HG03521 (cell line): ENCODE measurements around the gene CENPB.
A peak's percentile ranks its signal among the peaks of the same experiment; 100 is the strongest.

Experiments
- ATAC-seq: cut with Tn5 transposase; IDR thresholded peaks from one replicate; pipeline ENCODE4 v1.9.1; 2021; ENCODE audit warnings: mild to moderate bottlenecking, moderate library complexity; ENCODE audit not compliant: unreplicated experiment

The CENPB gene

GRCh38 chr20:3812259-3812681 lies 25.7 kb upstream of the CENPB start:
- no peak for ATAC-seq

GRCh38 chr20:3811467-3812258 lies 25.1 kb upstream of the CENPB start:
- ATAC-seq: no peak

GRCh38 chr20:3808544-3808943 lies 22.0 kb upstream of the CENPB start:
- no peak for ATAC-seq

- no peak for ATAC-seq
Observed at GRCh38 chr20:3804781-3805180, 18.2 kb upstream of the CENPB start.

GRCh38 chr20:3804254-3804751 lies 17.8 kb upstream of the CENPB start:
- ATAC-seq: no peak

GRCh38 chr20:3803854-3804253 lies 17.3 kb upstream of the CENPB start:
- no peak for ATAC-seq

- ATAC-seq: no peak
Observed at GRCh38 chr20:3803289-3803688, 16.7 kb upstream of the CENPB start.

GRCh38 chr20:3802524-3803239 lies 16.1 kb upstream of the CENPB start:
- ATAC-seq: no peak

GRCh38 chr20:3801846-3802245 lies 15.3 kb upstream of the CENPB start:
- no peak for ATAC-seq

- ATAC-seq: no peak
Observed at GRCh38 chr20:3801299-3801698, 14.8 kb upstream of the CENPB start.

GRCh38 chr20:3800878-3801260 lies 14.3 kb upstream of the CENPB start:
- no peak for ATAC-seq

GRCh38 chr20:3800256-3800877 lies 13.8 kb upstream of the CENPB start:
- no peak for ATAC-seq

GRCh38 chr20:3798908-3799248 lies 12.3 kb upstream of the CENPB start:
- no peak for ATAC-seq

GRCh38 chr20:3798373-3798768 lies 11.8 kb upstream of the CENPB start:
- no peak for ATAC-seq

- ATAC-seq: no peak
Observed at GRCh38 chr20:3797592-3798372, 11.2 kb upstream of the CENPB start.

- ATAC-seq: no peak
Observed at GRCh38 chr20:3797226-3797545, 10.6 kb upstream of the CENPB start.

- no peak for ATAC-seq
Observed at GRCh38 chr20:3796477-3797225, 10.1 kb upstream of the CENPB start.

- ATAC-seq: peak; percentile 59
Observed at GRCh38 chr20:3795511-3796468, 9.2 kb upstream of the CENPB start, which contains the start of gene CDC25B. TSS of gene CDC25B (plus strand) at chr20:3796310. CDS start at chr20:3796532, 222 bp downstream.

GRCh38 chr20:3794701-3795420 lies 8.3 kb upstream of the CENPB start:
- no peak for ATAC-seq
